ENCODE data around the gene PGAM2. TPM values are rescaled to one million over a fixed set of nuclear protein-coding genes. Genes with fewer than 3 reads are reported as not detected.
A peak's percentile ranks its signal among the peaks of the same experiment; 100 is the strongest.

The PGAM2 gene
- total RNA-seq, 3 donors from 2014 or later, result 0.64 to 0.73 (median 0.66) TPM

DNA sequence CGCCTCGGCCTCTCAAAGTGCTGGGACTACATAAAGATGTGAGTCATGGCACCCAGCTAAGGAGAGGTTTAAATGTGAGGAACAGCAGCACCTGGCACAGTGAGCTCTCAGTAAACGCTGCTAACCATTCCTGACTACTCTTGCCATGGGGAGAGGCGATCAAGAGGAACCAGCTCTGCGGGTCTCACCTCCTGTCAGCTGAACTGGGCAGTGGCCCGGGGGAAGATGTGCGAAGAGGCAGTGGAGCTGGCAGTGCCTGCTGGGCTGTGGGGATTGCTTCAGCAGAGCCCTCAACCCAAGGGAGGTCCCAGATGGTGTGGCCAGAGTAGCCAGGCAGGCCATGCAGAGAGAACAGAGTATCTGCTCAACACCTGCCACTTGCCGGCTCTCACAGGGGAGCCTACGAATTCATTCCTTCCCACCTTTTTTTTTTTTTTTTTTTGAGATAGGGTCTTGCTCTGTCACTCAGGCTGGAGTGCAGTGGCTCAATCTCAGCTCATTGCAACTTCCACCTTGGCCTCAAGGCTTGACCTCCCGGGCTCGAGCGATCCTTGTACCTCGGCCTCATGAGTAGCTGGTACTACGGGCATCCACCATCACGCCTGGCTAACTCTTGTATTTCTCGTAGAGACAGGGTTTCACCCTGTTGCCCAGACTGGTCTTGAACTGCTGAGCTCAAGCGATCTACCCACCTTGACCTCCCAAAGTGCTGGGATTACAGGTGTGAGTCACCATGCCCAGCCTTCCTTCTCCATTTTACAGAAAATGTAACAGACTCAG, 10.1 kb upstream of the PGAM2 start:
- H3K9me3 ChIP-seq, result no peaks in the 10 kb centered on the region
- H3K4me1 ChIP-seq, result peaks cover 4 to 8% of the 10 kb centered on the region in 2 donors
- TF ChIP-seq POLR2AphosphoS5 (IDR thresholded peaks at IDR 0.05), result no peak
- no peak for TF ChIP-seq POLR2A (IDR thresholded peaks at IDR 0.05)
- TF ChIP-seq, protein P1, sequence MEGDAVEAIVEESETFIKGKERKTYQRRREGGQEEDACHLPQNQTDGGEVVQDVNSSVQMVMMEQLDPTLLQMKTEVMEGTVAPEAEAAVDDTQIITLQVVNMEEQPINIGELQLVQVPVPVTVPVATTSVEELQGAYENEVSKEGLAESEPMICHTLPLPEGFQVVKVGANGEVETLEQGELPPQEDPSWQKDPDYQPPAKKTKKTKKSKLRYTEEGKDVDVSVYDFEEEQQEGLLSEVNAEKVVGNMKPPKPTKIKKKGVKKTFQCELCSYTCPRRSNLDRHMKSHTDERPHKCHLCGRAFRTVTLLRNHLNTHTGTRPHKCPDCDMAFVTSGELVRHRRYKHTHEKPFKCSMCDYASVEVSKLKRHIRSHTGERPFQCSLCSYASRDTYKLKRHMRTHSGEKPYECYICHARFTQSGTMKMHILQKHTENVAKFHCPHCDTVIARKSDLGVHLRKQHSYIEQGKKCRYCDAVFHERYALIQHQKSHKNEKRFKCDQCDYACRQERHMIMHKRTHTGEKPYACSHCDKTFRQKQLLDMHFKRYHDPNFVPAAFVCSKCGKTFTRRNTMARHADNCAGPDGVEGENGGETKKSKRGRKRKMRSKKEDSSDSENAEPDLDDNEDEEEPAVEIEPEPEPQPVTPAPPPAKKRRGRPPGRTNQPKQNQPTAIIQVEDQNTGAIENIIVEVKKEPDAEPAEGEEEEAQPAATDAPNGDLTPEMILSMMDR (IDR thresholded peaks at IDR 0.05), result no peak
- no peak for DNase-seq (ENCODE audit: low spot score in 2 of 2)
- H3K27ac ChIP-seq, result peak overlapping the region in 1 of 2 donors; percentile 72
- no peaks in the 10 kb centered on the region for H3K36me3 ChIP-seq
- no peak overlapping the region for H3K4me3 ChIP-seq
- intact Hi-C loops (cut with DNase I; ENCODE audit: low total_unique reads), result no loop called here
- no peaks in the 10 kb centered on the region for H3K27me3 ChIP-seq

- no peak overlapping the region for H3K4me3 ChIP-seq
- H3K4me1 ChIP-seq, result peaks cover 4 to 8% of the 10 kb centered on the region in 2 donors
- no peak for TF ChIP-seq POLR2A (IDR thresholded peaks at IDR 0.05)
- TF ChIP-seq POLR2AphosphoS5 (IDR thresholded peaks at IDR 0.05), result no peak
- TF ChIP-seq, protein P1 (IDR thresholded peaks at IDR 0.05), result no peak
- H3K36me3 ChIP-seq, result no peaks in the 10 kb centered on the region
- H3K27ac ChIP-seq, result peak overlapping the region; percentile 11 to 72
- intact Hi-C loops (cut with DNase I; ENCODE audit: low total_unique reads), result no loop called here
- H3K27me3 ChIP-seq, result no peaks in the 10 kb centered on the region
- no peak for DNase-seq (ENCODE audit: low spot score in 2 of 2)
- no peaks in the 10 kb centered on the region for H3K9me3 ChIP-seq
These were observed 9.0 kb upstream of the PGAM2 start for GRCh38 chr7:44074349-44074695.

DNA sequence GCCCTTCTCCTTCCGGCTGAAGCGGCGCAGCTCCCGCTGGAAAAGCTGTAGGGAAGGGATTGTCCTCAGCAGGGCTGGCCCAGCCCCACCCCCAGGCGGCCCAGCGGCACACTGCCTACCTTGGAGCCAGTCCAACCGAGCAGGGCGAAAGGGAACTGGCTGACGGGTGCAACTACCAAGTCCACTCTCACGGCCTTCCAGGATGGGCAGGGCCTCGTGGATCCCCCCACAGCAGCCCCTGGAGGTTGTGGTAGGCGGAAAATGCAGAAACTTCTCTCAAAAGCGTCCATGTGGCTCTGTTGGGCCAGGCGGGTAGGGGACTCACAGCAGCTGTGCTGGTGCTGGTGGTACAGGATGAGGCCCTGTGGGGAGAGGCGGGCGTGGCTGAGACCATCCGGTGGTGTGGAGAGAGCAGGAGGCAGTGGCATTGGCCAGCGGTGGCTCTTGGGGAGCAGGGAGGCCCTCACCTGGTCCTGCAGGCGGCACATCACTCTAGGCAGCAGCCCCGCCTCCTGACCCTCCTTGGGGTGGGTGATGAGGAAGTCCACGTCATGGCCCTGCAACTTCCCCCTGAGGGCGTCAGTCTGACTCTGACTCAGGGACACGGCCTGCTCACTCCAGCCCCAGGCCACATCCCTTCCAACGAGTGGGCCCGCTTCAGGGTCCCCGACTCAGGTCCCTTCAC, 8.4 kb upstream of the PGAM2 start:
- Histone ChIP-seq H3K27ac (peak overlapping the region; percentile 11 to 72), H3K9me3 (no peaks in the 10 kb centered on the region), H3K4me1 (peaks cover 4 to 8% of the 10 kb centered on the region in 2 donors), H3K36me3 (no peaks in the 10 kb centered on the region), H3K27me3 (no peaks in the 10 kb centered on the region), H3K4me3 (peak overlapping the region in 1 of 3 donors; percentile 25)
- no peak for TF ChIP-seq POLR2A (IDR thresholded peaks at IDR 0.05)
- no peak for TF ChIP-seq POLR2AphosphoS5 (IDR thresholded peaks at IDR 0.05)
- TF ChIP-seq, protein P1 (IDR thresholded peaks at IDR 0.05), result no peak
- intact Hi-C loops (cut with DNase I; ENCODE audit: low total_unique reads), result no loop called here
- DNase-seq (ENCODE audit: low spot score in 2 of 2), result peak; percentile 47 to 71

- Histone ChIP-seq H3K4me3 (no peak overlapping the region), H3K36me3 (no peaks in the 10 kb centered on the region), H3K27ac (peak overlapping the region; percentile 13 to 72), H3K4me1 (peaks cover 4 to 8% of the 10 kb centered on the region in 2 donors), H3K27me3 (no peaks in the 10 kb centered on the region), H3K9me3 (no peaks in the 10 kb centered on the region)
- DNase-seq (ENCODE audit: low spot score in 2 of 2), result peak; percentile 56 to 72
- intact Hi-C loops (cut with DNase I; ENCODE audit: low total_unique reads), result no loop called here
- TF ChIP-seq, protein P1 (IDR thresholded peaks at IDR 0.05), result peak; percentile 39 to 48 (median 48)
- no peak for TF ChIP-seq POLR2A (IDR thresholded peaks at IDR 0.05)
- peak in 1 of 3 donors; percentile 32 for TF ChIP-seq POLR2AphosphoS5 (IDR thresholded peaks at IDR 0.05)
These were observed 7.2 kb upstream of the PGAM2 start for GRCh38 chr7:44072364-44073231.

Measured in breast epithelium (tissue), 4 donors.